HG03469 (cell line): ENCODE results near the gene FNTB.

Source experiments
- ATAC-seq: cut with Tn5 transposase; IDR thresholded peaks from one replicate; pipeline ENCODE4 v1.9.1; 2021; ENCODE audit warnings: mild to moderate bottlenecking, moderate library complexity, moderate number of reproducible peaks; ENCODE audit not compliant: unreplicated experiment

Gene FNTB

DNA sequence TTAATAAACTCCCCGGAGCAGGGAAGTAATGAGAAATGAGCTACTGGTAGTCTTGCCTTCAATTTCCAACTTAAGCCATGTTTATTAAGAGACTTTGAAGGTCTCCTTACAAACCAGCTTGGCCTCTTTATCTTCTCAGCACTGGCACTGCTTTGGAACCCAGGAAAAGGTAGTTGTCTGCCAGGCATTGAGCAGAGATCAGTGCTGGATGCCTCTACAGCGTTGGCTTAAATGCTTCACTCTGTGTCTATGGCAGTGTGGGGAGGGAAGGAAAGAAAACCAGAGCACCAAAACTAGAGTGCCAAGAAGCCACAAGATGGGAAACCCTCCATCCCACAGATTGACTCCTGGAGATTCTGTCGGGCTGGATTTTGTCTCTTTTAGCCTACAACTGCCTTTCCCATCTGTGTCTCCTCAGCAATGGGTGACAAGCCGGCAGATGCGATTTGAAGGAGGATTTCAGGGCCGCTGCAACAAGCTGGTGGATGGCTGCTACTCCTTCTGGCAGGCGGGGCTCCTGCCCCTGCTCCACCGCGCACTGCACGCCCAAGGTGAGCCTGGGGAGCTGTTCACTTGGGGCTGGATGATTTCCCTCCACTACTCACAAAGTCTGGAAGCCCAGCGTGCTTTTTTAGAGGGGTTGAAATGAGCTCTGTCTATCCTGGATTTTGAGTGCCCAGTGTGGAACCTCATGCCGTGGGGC, 57.3 kb downstream of the FNTB start:
- no peak for ATAC-seq

- ATAC-seq, result no peak
These were observed 57.9 kb downstream of the FNTB start for GRCh38 chr14:65044596-65044959.

GRCh38 chr14:65045006-65045405, 58.3 kb downstream of the FNTB start:
- no peak for ATAC-seq

DNA sequence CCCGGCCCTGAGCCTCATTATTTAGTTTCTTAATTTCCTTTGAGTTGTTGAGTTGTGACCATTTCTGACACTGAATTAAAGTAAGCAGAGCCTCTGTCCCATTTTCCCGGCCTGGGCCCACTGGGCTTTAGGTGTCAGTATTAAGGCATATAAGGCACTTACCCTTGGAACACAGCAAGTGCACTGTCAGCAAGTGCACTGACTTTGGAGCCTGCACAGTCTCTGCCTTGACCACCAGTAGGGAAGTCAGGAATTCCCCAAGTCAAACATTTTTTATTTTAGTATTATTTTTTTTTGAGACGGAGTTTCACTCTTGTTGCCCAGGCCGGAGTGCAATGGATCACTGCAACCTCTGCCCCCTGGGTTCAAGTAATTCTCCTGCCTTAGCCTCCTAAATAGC, 59.0 kb downstream of the FNTB start:
- no peak for ATAC-seq

GRCh38 chr14:65052832-65053231, 66.1 kb downstream of the FNTB start:
- ATAC-seq, result no peak

DNA sequence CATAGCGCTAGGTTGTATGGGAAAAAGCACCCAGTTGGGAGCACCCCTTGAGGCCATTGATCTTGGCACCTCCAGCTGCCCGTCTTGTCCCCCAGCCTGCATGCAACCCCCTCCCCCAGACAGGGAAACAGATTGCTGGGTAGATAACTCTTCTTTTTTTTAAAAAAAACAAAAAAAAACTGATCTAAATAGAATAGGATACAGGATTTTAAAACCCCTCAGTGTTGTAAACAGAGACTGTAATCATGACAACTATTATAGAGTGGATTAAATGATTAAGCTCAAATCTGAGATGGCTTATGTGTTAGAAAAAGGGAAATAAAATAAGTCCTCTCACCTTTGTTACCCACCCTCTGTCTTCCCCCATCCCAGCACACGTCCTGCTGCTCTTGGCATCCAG, 66.8 kb downstream of the FNTB start:
- ATAC-seq, result no peak

DNA sequence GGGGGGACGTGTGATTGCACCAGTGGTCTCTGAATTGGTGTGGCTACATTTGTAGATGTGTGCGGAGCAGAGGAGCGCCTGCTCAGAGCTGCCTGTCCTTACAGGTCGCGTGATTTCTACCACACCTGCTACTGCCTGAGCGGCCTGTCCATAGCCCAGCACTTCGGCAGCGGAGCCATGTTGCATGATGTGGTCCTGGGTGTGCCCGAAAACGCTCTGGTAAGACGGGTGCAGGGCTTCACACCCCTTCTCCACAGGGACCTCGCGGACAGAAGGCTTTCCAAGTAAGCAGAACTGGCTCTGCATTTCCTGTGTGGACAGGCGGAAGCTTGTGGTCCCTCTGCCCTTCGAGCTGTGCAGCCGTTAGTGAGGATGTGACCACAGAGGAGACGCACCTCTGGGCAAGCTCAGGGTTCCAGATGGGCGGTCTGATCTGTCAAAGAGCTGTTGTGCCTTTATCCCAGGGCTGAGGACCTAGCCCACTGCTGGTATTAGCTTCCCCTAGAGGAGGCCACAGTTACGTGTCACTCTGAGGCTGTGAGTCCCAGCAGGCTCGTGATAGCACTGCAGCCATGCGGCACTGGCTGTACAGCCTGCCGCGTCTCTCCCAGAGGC, 67.9 kb downstream of the FNTB start:
- no peak for ATAC-seq

GRCh38 chr14:65057695-65058094, 71.0 kb downstream of the FNTB start:
- no peak for ATAC-seq

GRCh38 chr14:65062096-65063075, 75.7 kb downstream of the FNTB start:
- ATAC-seq, result no peak

DNA sequence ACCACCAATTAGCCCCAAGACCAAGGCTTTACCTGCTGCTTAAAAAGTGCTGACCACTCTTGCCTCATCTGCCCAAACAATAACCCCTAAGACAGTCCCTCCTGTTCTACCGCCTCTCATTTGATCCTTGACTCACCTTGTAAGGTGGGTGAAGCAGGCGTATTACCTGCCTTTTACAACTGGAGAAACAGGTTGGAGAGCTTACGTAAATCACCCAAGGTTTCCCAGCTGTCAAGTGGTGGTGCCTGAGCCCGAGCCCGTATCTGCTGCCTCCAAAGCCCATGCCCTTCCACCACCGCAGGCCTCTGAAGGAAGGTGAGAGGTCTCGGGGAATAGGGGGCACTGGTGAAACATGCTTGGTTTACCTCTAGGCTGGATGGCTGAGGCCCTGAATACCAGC, 79.0 kb downstream of the FNTB start:
- no peak for ATAC-seq

DNA sequence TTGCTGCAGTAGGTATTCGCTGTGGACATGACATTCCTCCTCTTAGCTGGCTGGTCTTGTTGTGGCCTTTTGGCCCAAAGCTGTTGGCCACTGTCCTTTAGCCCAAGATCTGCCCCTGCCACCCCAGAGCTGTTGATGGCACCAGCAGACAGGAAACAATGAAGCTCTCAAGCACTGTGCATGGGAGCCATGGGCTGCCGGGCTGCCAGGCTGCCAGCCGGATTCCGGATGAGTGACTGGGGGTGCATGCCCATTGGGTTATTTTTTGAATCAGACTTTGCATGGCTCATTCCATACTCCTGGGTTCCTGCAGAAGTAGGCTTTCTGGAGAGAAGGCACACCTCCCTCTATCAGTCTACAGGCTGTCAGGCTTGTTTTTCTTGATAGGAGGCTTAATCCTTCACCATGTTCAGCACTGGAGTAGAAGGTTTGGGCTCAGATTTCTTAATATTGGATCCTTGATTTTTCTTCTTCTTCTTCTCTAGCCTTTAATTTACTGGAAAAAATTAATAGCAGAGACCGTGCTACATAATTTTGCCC, 83.2 kb downstream of the FNTB start:
- no peak for ATAC-seq

GRCh38 chr14:65070471-65070976, 83.8 kb downstream of the FNTB start:
- ATAC-seq, result no peak

- ATAC-seq, result no peak
These were observed 84.8 kb downstream of the FNTB start for GRCh38 chr14:65071544-65071943.

DNA sequence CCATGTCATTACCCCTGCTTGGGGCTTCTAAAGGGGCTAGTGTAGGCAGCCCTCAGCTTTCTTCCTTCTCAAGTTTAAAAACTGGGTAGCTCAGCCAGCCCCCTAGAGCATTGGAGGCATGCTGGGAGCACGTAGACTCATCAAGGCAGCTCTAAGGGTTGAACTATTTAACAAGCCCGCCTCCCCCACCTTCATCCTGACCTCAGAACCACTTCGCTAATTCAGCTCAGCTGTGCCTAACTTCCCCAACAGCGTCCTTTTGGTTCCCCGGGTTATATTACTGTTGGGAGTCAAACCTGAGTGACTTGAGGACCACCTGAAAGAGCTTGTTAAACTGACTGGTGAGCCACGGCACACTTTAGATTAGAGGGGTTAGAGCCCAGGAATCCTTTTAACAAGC, 85.6 kb downstream of the FNTB start:
- ATAC-seq, result no peak

GRCh38 chr14:65072937-65073336, 86.2 kb downstream of the FNTB start:
- no peak for ATAC-seq

- ATAC-seq, result no peak
These were observed 87.0 kb downstream of the FNTB start for GRCh38 chr14:65073605-65074201.

- ATAC-seq, result no peak
These were observed 87.9 kb downstream of the FNTB start for GRCh38 chr14:65074449-65075150.

- no peak for ATAC-seq
These were observed 89.1 kb downstream of the FNTB start for GRCh38 chr14:65075628-65076325.

- no peak for ATAC-seq
These were observed 90.6 kb downstream of the FNTB start for GRCh38 chr14:65077318-65077717.

DNA sequence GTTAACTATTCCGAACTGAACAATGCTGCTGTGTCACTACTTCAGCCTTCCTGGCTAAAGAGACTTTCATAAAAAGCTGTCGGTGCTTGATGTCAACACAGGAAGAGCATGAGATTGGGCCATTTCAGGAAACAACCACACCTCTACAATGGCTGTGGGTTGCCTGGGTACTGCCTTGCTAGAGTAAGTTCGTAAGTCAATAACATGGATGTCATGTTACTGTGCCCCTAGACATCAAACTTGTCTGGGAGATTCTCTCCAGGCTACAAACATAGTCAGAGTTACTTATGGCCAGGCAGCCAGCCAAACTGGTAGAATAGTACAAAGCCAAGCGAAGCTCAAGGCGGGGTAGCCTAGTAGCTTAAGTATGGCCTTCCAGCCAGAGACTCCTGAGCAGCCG, 92.5 kb downstream of the FNTB start:
- no peak for ATAC-seq
